ENCODE data around the gene DUSP22.

DUSP22 gene

DNA sequence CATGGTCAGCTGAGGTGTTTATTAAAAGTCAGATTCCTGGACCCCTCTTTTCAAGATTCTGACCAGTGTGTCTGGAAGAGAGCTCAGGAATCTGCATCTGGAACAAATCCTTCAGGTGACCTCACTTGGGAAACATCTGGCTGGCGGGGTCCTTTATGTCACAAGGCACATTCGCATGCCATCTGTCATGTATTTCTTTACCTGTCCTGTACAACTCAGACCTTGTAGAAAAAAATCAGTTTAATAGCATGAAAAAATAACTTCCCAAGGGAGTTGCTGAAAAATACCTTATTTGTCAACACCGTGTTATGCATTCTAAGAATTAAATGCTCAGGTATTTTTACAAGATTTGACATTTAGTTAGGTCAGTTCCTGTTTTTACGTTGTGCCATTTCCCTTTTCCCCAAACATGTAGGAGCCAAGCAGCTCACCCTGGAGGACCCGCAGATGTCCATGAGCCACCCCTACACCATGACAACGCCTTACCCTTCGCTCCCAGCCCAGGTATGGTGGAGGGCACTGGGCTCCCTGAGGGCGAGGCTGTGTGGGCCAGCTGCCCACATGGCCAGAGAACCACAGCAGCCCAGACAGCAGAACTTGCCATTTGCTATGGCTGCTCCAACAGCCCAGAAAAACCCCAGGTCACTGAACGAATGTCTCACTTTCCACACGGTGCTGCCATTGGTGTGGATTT is 103.3 kb downstream of the DUSP22 start:
- no peak for DNase-seq (ENCODE audit: low read depth)

DNA sequence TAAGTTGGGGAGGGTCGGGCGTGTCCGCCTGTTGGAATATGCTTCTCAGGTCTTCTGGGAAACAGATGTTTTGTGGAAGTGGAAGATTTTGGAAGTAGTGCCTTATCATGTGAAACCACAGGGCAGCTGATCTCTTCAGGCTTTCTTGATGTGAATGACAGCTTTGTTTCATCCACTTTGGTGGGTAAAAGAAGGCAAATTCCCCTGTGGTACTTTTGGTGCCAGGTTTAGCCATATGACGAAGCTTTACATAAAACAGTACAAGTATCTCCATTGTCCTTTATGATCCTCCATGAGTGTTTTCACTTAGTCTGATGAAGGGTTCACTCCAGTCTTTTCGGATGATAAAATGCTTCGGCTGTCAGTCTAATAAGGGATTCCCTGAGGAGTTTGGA is 103.8 kb downstream of the DUSP22 start:
- no peak for DNase-seq (ENCODE audit: low read depth)

DNA sequence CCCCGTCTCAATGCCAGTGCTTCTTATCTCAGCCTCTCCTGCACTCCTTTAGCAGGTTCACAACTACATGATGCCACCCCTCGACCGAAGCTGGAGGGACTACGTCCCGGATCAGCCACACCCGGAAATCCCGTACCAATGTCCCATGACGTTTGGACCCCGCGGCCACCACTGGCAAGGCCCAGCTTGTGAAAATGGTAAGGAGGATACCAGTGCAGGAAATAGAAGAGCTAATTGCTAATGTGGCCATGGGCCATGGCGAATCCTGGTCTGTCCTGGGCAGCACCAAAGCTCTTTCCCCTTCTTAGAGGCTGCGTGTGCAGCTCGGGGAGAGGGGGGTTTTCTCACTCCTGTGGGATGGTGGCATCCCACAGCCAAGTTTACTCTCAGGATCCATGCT is 104.8 kb downstream of the DUSP22 start:
- no peak for DNase-seq (ENCODE audit: low read depth)

DNA sequence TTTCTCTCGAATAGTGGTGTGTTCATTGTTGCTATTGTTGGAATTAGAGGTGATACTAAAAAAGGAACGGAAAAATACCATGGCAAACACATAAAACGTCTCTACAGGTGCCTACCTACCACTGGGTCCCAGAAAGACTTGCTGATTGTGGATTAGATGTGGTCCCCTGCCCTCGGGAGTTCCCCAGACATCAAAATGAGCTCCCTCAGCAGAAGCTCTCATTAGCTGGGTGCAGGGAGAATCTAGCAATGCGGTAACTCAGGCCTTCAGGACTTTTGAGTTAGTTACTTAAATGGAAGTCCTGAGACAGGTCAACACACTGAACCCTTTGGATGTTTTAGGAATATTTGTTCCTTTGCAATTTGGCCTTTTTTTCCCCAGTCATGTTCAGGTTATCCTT is 105.3 kb downstream of the DUSP22 start:
- no peak for DNase-seq (ENCODE audit: low read depth)

DNA sequence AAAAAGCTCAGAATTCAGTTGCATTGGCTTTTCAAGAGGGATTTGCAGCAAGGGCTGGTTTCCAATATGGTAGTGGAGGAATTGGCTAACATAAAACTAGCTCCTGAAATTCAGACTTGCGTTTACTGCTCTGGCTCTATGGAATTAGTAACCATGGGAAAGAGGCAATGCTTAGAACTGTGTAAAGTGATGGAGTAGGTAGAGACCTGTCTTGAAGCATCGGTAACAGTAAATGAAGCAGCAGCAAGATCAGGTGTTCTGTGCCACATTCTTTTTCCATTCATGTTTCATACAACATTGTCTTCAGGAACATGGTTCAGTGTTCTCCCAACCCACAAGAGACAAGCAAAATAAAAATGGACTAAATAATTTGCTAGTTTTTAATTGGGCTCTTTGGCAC is 105.8 kb downstream of the DUSP22 start:
- no peak for DNase-seq (ENCODE audit: low read depth)

- DNase-seq (ENCODE audit: low read depth) = no peak
These were observed 106.3 kb downstream of the DUSP22 start for GRCh38 chr6:398558-399078.

DNA sequence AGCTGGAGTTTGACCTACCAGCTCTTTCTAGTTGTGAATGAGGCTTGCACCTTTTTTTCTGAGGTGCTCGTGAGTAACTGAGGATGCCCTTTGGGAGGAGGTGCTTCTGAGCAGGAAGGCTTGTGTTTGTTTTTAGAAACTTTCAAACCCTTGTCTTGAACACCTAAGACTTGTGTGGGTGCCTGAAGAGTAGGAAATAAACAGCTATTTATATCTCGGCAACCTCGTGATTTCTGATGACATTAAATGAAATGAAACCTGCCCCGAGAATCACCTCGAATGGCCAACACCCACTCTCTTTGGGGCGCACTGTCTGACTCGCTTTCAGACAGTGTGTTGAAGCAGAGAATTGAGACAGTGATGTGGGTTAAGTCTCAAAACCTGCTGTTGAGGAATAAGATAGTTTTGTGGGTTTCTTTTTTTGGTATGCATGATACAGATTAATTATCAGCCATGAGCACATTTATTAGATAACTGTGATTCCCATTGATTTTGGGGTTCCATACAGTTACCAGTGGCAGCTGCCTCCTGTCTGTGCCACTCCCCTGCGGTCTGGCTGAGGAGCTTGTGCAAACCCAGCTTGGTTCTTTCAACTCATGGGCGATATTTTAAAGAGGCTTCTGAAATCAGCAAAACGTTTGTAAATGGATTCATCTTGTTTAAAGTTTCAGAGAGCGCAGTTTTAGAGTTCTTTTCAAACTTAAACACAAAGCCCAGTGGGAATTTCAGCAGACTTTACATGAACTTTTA is 107.7 kb downstream of the DUSP22 start:
- DNase-seq (ENCODE audit: low read depth) = no peak

DNA sequence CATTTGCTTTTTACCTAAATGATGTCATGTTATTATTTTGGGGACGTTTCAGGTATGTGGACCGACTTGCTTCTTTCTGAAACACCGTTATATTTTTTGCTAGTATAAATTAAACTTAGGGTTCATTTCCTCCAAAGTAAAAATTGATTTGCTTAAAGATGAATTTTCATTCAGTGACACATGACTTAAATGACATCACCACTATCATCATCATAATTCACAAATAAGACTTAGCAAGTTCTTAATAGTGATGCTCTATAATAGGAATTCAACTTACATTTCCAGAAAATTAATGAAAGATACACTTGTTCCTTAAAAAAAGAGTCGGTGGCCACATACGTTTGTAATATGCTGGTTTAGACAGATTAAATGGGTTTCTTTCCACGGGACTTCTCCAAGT is 108.5 kb downstream of the DUSP22 start:
- DNase-seq (ENCODE audit: low read depth) = no peak

All from stimulated activated CD8-positive, alpha-beta memory T cell treated with anti-CD3 and anti-CD28 coated beads, Interleukin-7, amount 100 ng/mL, for 24 hours (primary cell).